Esophagus squamous epithelium (tissue), 4 donors: ENCODE results near the gene FYN.

Experiments used
- POLR2A ChIP-seq, 4 donors: fragments of 450-650 bp; IDR thresholded peaks; one replicate each; pipeline ENCODE4 v1.6.1; 2017; ENCODE audit warnings: antibody characterized with exemption in 4 of 4, mild to moderate bottlenecking in 4 of 4, moderate library complexity in 3 of 4
- TF ChIP-seq, protein P1 (sequence below), 6 experiments: fragments of 450-650 bp in 4 of 6; fragments of 200-600 bp in 2 of 6; sonication (generic) in 2 of 6; IDR thresholded peaks; one replicate each; pipeline ENCODE4 v1.5.1; 2016 to 2019; ENCODE audit warnings: antibody characterized with exemption in 6 of 6, mild to moderate bottlenecking in 4 of 6, moderate library complexity in 4 of 6

DNA sequence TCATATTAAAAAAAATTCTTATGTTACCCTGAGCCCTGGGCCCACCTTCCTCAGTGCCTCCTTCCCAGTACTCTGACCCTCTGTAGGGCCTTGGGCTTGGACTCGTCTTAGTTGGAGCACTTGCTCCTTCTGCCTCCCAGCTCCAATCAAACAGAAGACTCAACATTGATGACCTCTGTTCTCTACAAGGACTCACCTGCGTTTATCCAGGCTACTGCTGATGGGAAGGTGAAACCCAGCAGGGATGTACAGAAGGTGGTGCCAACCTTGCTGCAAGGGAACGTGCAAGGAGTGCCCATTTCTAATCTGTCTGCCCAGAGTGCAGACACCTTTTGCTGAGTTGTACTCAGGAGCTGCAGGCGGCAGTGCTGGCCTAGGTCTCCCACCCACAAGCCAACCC lies 38.9 kb downstream of the FYN start:
- TF ChIP-seq, protein P1, sequence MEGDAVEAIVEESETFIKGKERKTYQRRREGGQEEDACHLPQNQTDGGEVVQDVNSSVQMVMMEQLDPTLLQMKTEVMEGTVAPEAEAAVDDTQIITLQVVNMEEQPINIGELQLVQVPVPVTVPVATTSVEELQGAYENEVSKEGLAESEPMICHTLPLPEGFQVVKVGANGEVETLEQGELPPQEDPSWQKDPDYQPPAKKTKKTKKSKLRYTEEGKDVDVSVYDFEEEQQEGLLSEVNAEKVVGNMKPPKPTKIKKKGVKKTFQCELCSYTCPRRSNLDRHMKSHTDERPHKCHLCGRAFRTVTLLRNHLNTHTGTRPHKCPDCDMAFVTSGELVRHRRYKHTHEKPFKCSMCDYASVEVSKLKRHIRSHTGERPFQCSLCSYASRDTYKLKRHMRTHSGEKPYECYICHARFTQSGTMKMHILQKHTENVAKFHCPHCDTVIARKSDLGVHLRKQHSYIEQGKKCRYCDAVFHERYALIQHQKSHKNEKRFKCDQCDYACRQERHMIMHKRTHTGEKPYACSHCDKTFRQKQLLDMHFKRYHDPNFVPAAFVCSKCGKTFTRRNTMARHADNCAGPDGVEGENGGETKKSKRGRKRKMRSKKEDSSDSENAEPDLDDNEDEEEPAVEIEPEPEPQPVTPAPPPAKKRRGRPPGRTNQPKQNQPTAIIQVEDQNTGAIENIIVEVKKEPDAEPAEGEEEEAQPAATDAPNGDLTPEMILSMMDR (IDR thresholded peaks at IDR 0.05), result no peak
- no peak for TF ChIP-seq POLR2A (IDR thresholded peaks at IDR 0.05)
